ENCODE measurements around the gene DNAH7. TPM values are rescaled to one million over a fixed set of nuclear protein-coding genes. Genes with fewer than 3 reads are reported as not detected.

The DNAH7 gene
- total RNA-seq, 1 donor from 2014 or later: 0.05 TPM

GRCh38 chr2:195768431-195768830 is 300.2 kb downstream of the DNAH7 start:
- ATAC-seq: no peak
- DNase-seq (ENCODE audit: missing footprints): no peak
- intact Hi-C loops (cut with DNase I): no loop called here

- DNase-seq (ENCODE audit: missing footprints): no peak
- ATAC-seq: no peak
- intact Hi-C loops (cut with DNase I): no loop called here
Observed at GRCh38 chr2:195766691-195767090, 301.9 kb downstream of the DNAH7 start.

DNA sequence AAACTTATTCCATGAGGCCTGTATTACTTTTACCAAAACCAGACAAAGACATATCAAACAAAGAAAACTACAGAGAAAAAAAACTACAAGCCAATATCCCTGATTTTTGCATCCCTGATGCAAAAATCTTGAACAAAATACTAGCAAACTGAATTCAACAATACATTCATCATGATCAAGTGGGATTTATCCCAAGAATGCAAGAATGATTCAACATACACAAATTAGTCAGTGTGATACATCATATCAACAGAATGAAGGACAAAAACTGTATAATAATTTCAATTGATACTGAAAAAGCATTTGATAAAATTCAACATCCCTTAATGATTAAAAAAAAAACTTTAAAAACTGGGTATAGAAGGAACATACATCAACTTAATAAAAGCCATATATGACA is 304.8 kb downstream of the DNAH7 start:
- DNase-seq (ENCODE audit: missing footprints) (no peak), ATAC-seq (no peak)

GRCh38 chr2:195759877-195760276 is 308.8 kb downstream of the DNAH7 start:
- intact Hi-C loops (cut with DNase I): no loop called here
- DNase-seq (ENCODE audit: missing footprints) (no peak), ATAC-seq (no peak)

More for the DNA sequence above, 304.8 kb downstream of the DNAH7 start:
- intact Hi-C loops (cut with DNase I): no loop called here

DNA sequence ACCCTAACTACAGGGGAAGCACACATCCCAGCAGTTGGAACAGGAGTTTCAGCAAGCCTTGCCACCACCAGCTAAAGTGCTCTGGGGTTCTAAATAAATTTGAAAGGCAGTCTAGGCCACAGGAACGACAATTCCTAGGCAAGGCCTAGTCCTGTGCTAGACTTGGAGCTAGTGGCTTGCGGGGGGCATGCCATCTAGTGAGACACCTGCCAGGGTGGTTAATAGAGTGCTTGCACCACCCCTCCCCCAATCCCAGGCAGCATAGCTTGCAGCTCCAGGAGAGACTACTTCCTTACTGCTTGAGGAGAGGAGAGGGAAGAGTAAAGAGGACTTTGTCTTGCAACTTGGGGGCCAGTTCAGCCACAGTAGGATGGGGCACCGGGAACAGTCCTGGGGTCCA is 309.8 kb downstream of the DNAH7 start:
- ATAC-seq (no peak), DNase-seq (ENCODE audit: missing footprints) (no peak)
- intact Hi-C loops (cut with DNase I): no loop called here

GRCh38 chr2:195756218-195756942 is 312.3 kb downstream of the DNAH7 start:
- ATAC-seq (no peak), DNase-seq (ENCODE audit: missing footprints) (no peak)
- intact Hi-C loops (cut with DNase I): no loop called here

- intact Hi-C loops (cut with DNase I): no loop called here
- ATAC-seq (no peak), DNase-seq (ENCODE audit: missing footprints) (no peak)
Observed at GRCh38 chr2:195741191-195741590, 327.4 kb downstream of the DNAH7 start.

GRCh38 chr2:195737511-195738325 is 330.9 kb downstream of the DNAH7 start:
- ATAC-seq: no peak
- intact Hi-C loops (cut with DNase I): no loop called here
- no peak for DNase-seq (ENCODE audit: missing footprints)

- ATAC-seq: no peak
- intact Hi-C loops (cut with DNase I): no loop called here
- no peak for DNase-seq (ENCODE audit: missing footprints)
Observed at GRCh38 chr2:195735347-195735746, 333.3 kb downstream of the DNAH7 start.

- intact Hi-C loops (cut with DNase I): no loop called here
- DNase-seq (ENCODE audit: missing footprints) (no peak), ATAC-seq (no peak)
Observed at GRCh38 chr2:195734931-195735330, 333.7 kb downstream of the DNAH7 start.

DNA sequence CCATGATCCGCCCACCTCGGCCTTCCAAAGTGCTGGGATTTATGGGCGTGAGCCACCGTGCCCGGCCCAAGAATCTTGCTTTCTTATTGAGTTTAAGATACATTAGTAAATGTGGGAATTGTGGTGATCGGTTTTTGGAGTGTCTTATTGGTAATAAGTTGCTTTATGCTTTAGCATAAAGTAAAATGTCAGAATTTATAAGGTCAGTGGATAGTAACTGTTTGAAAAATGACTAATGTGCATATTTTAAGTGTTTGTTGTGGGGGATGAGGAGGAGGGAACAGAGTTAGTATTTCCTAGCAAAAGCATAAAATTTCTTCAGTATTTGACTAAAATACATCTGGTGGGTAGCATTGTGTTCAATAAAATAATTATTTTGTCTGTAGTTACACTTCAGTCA is 334.2 kb downstream of the DNAH7 start:
- ATAC-seq: no peak
- no peak for DNase-seq (ENCODE audit: missing footprints)
- intact Hi-C loops (cut with DNase I): no loop called here

GRCh38 chr2:195733831-195734230 is 334.8 kb downstream of the DNAH7 start:
- DNase-seq (ENCODE audit: missing footprints): no peak
- intact Hi-C loops (cut with DNase I): no loop called here
- ATAC-seq: no peak

- DNase-seq (ENCODE audit: missing footprints) (no peak), ATAC-seq (no peak)
- intact Hi-C loops (cut with DNase I): no loop called here
Observed at GRCh38 chr2:195732574-195732973, 336.1 kb downstream of the DNAH7 start.

GRCh38 chr2:195730912-195731311 is 337.7 kb downstream of the DNAH7 start:
- ATAC-seq: no peak
- intact Hi-C loops (cut with DNase I): no loop called here

GRCh38 chr2:195727106-195727505 is 341.5 kb downstream of the DNAH7 start:
- ATAC-seq (no peak), DNase-seq (ENCODE audit: missing footprints) (no peak)
- intact Hi-C loops (cut with DNase I): no loop called here

More at GRCh38 chr2:195730912-195731311, 337.7 kb downstream of the DNAH7 start:
- no peak for DNase-seq (ENCODE audit: missing footprints)

GRCh38 chr2:195722075-195722474 is 346.6 kb downstream of the DNAH7 start:
- no peak for ATAC-seq
- no peak for DNase-seq (ENCODE audit: missing footprints)
- intact Hi-C loops (cut with DNase I): no loop called here

DNA sequence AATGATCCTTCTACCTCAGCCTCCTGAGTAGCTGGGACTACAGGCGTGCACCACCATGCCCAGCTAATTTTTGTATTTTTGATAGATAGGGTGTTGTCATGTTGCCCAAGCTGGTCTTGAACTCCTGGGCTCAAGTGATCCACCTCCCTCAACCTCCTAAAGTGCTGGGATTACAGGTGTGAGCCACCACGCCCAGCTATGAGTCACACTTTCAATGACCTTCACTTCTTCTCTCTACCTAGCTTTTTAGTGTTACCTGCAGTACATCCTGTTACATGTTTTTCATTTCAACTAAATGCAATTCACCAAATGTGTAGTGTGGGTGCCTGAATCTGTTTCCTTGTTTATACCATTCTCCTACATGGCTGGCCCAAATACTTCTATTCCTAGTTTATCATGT is 347.6 kb downstream of the DNAH7 start:
- intact Hi-C loops (cut with DNase I): no loop called here
- no peak for DNase-seq (ENCODE audit: missing footprints)
- ATAC-seq: no peak

DNA sequence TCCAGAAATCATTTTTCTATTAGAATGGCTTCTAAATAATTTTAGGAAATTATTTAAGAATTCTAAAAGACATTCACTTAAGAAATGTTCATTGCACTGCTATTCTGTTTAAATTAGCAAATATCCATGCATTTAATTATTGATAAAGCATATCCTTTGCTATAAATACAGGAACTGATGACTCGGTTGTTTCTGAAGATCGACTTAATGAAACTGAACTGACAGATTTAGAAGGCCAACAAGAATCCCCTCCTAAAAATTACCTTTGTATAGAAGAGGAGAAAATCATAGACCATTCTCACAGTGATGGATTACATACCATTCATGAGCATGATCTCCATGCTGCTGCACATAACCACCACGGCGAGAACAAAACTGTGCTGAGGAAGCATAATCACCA is 352.2 kb downstream of the DNAH7 start:
- DNase-seq (ENCODE audit: missing footprints) (no peak), ATAC-seq (no peak)
- intact Hi-C loops (cut with DNase I): no loop called here

DNA sequence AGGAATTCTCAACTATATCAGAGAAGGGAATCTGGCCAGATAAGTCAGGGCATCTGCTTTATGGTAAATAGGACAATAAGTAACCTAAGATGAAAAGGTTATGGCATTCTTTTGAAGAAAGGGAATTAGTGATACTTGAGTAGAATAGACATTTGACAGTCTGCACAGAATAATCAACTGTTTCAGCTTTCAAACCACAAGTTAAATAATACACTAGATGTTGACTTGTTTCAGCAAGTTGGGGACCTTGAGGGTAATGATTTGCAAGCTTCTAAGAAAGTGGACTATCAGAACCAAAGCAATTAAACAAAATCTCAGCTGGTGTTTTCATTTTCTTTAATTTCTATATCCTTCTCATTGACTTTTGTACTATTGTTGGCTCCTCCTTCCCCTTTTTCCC is 357.2 kb downstream of the DNAH7 start:
- DNase-seq (ENCODE audit: missing footprints): no peak
- intact Hi-C loops (cut with DNase I): no loop called here
- no peak for ATAC-seq

All from Right ventricle myocardium inferior (tissue), 1 donor.